Neural cell (in vitro differentiated cells): Measurements from ENCODE around the gene POLR2C. TPM values are rescaled to one million over a fixed set of nuclear protein-coding genes. Genes with fewer than 3 reads are reported as not detected.

Source experiments
- H2AFZ ChIP-seq: fragments of 200-600, 300-800 bp; sonication (generic), shearing (Covaris generic); 2 replicates; pipeline ENCODE4 v1.6.0; 2014; ENCODE audit warnings: low read depth, mild to moderate bottlenecking, antibody characterized with exemption, low read length, moderate library complexity
- H3F3A ChIP-seq: fragments of 200-600 bp; shearing (Covaris generic); 2 replicates; pipeline ENCODE4 v1.6.1; 2016; ENCODE audit warnings: mild to moderate bottlenecking, moderate library complexity, mixed read lengths, antibody characterized with exemption, low read length; ENCODE audit not compliant: insufficient read depth, poor library complexity, severe bottlenecking
- H3K27ac ChIP-seq: fragments of 200-600, 300-800 bp; sonication (generic), shearing (Covaris generic); 2 replicates; pipeline ENCODE4 v1.5.1; 2014; ENCODE audit warnings: mild to moderate bottlenecking, low read length, moderate library complexity
- H3K27me3 ChIP-seq: fragments of 300-800, 200-600 bp; sonication (generic), shearing (Covaris generic); 2 replicates; pipeline ENCODE4 v1.6.0; 2014; ENCODE audit warnings: mild to moderate bottlenecking, low read depth, low read length, moderate library complexity; ENCODE audit not compliant: insufficient read depth
- H3K36me3 ChIP-seq: fragments of 300-800, 200-600 bp; sonication (generic), shearing (Covaris generic); 2 replicates; pipeline ENCODE4 v1.5.1; 2014; ENCODE audit warnings: mild to moderate bottlenecking, antibody characterized with exemption, low read length, moderate library complexity; ENCODE audit not compliant: insufficient read depth
- H3K4me2 ChIP-seq: fragments of 300-800, 200-600 bp; sonication (generic), shearing (Covaris generic); 2 replicates; pipeline ENCODE4 v1.6.0; 2014; ENCODE audit warnings: mild to moderate bottlenecking, low read length
- H3K4me3 ChIP-seq: fragments of 300-800, 200-600 bp; sonication (generic), shearing (Covaris generic); 2 replicates; pipeline ENCODE4 v1.5.1; 2014; ENCODE audit warnings: mild to moderate bottlenecking, low read length, moderate library complexity
- H3K79me2 ChIP-seq: fragments of 200-600 bp; shearing (Covaris generic); replicated peaks from 2 replicates; pipeline ENCODE4 v1.6.0; 2014; ENCODE audit warnings: mild to moderate bottlenecking, low read length, moderate library complexity; ENCODE audit not compliant: insufficient read depth
- H3K9ac ChIP-seq: fragments of 300-800, 200-600 bp; sonication (generic), shearing (Covaris generic); 2 replicates; pipeline ENCODE4 v1.6.1; 2016; ENCODE audit warnings: mild to moderate bottlenecking, low read length, mixed read lengths
- H3K9me2 ChIP-seq: fragments of 200-600 bp; shearing (Covaris generic); 2 replicates; pipeline ENCODE4 v1.6.1; 2016; ENCODE audit warnings: mild to moderate bottlenecking, low read length, mixed read lengths; ENCODE audit not compliant: insufficient read depth
- H3K9me3 ChIP-seq: fragments of 200-600, 300-800 bp; sonication (generic), shearing (Covaris generic); 2 replicates; pipeline ENCODE4 v1.6.1; 2016; ENCODE audit warnings: mild to moderate bottlenecking, mixed run types, low read length, moderate library complexity, mixed read lengths
- H4K20me1 ChIP-seq: fragments of 200-600 bp; shearing (Covaris generic); 2 replicates; pipeline ENCODE4 v1.6.1; 2016; ENCODE audit warnings: mild to moderate bottlenecking, mixed run types; ENCODE audit not compliant: insufficient read depth
- EP300 ChIP-seq: fragments of 450-650 bp; conservative IDR thresholded peaks from 2 replicates; pipeline ENCODE4 v1.6.1; 2014; ENCODE audit warnings: antibody characterized with exemption, mild to moderate bottlenecking, moderate library complexity; ENCODE audit not compliant: poor library complexity, severe bottlenecking
- EZH2 ChIP-seq: fragments of 200-600, 300-800 bp; shearing (Covaris generic), sonication (generic); IDR thresholded peaks from 2 replicates; pipeline ENCODE4 v1.6.1; 2014; ENCODE audit warnings: antibody characterized with exemption, low read length, borderline replicate concordance, mild to moderate bottlenecking; ENCODE audit not compliant: insufficient read depth, poor library complexity, severe bottlenecking
- MXI1 ChIP-seq: fragments of 450-650 bp; conservative IDR thresholded peaks from 2 replicates; pipeline ENCODE4 v1.6.1; 2014; ENCODE audit warnings: antibody characterized with exemption, mild to moderate bottlenecking; ENCODE audit not compliant: poor library complexity, severe bottlenecking
- POLR2AphosphoS5 ChIP-seq: IDR thresholded peaks from 2 replicates; pipeline ENCODE4 v1.6.1; 2012
- RAD21 ChIP-seq: fragments of 450-650 bp; conservative IDR thresholded peaks from 2 replicates; pipeline ENCODE4 v1.6.1; 2014; ENCODE audit warnings: antibody characterized with exemption, mild to moderate bottlenecking, moderate library complexity
- SMC3 ChIP-seq: fragments of 450-650 bp; conservative IDR thresholded peaks from 2 replicates; pipeline ENCODE4 v1.6.1; 2014; ENCODE audit warnings: antibody characterized with exemption, mild to moderate bottlenecking, moderate library complexity; ENCODE audit not compliant: poor library complexity
- TAF1 ChIP-seq: IDR thresholded peaks from 2 replicates; pipeline ENCODE4 v1.6.1; 2012; ENCODE audit warnings: low read depth
- polyA plus RNA-seq: library from polyadenylated mRNA; depleted of rRNA; stranded (reverse); fragments of >200 nt; gene quantifications from 2 replicates; pipeline ENCODE4 v1.2.3, GENCODE V29; 2014
- TF ChIP-seq, protein P1 (sequence below): IDR thresholded peaks from 2 replicates; pipeline ENCODE4 v1.6.1; 2012; ENCODE audit warnings: borderline replicate concordance
- TF ChIP-seq, protein P2 (sequence below): fragments of 450-650 bp; IDR thresholded peaks from 2 replicates; pipeline ENCODE4 v1.5.1; 2014; ENCODE audit warnings: antibody characterized with exemption, mild to moderate bottlenecking, moderate library complexity; ENCODE audit not compliant: poor library complexity, severe bottlenecking

The POLR2C gene
- polyA plus RNA-seq, 1 donor from 2014 or later, result 109 TPM

DNA sequence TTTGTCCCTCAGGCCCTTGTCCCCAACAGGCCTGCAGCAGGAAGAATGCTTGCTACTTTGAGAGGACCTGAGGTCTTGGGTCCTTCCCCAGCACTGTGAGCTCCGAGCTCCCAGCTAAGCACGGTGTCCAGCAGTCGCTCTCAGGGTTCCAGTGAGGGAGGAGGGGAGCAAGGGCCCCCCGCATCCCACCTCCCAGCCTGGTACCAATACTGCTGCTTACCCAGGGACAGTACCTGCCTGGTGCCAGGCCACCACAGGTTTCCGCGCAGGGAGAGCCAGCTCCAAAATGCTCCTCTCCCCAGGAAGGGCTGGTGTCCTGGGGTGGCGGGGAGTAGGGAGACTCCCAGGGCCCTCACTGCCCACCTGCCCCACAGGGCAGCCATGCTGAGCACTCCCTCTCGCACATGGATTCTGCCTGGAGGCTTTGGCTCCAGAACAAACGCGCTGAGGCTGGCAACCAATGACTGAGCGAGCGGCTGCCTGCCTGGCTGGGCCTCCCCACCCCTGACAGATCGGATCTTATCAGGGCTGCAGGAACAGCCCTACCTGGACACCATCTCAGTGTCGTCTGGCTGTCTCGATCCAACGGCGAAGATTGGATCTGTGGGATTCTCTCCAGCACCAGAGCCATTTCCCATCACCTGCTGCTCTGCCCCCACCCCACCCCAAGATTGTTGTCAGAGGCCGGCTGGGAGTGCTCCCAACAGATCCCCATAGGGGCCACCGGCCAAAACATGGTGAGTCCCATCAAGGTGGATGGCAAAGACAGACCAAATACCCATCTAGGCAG lies 21.4 kb downstream of the POLR2C start:
- H3K9me2 ChIP-seq, result no peaks in the 10 kb centered on the region
- no peak for TF ChIP-seq RAD21
- TF ChIP-seq EZH2, result no peak
- TF ChIP-seq, protein P1, sequence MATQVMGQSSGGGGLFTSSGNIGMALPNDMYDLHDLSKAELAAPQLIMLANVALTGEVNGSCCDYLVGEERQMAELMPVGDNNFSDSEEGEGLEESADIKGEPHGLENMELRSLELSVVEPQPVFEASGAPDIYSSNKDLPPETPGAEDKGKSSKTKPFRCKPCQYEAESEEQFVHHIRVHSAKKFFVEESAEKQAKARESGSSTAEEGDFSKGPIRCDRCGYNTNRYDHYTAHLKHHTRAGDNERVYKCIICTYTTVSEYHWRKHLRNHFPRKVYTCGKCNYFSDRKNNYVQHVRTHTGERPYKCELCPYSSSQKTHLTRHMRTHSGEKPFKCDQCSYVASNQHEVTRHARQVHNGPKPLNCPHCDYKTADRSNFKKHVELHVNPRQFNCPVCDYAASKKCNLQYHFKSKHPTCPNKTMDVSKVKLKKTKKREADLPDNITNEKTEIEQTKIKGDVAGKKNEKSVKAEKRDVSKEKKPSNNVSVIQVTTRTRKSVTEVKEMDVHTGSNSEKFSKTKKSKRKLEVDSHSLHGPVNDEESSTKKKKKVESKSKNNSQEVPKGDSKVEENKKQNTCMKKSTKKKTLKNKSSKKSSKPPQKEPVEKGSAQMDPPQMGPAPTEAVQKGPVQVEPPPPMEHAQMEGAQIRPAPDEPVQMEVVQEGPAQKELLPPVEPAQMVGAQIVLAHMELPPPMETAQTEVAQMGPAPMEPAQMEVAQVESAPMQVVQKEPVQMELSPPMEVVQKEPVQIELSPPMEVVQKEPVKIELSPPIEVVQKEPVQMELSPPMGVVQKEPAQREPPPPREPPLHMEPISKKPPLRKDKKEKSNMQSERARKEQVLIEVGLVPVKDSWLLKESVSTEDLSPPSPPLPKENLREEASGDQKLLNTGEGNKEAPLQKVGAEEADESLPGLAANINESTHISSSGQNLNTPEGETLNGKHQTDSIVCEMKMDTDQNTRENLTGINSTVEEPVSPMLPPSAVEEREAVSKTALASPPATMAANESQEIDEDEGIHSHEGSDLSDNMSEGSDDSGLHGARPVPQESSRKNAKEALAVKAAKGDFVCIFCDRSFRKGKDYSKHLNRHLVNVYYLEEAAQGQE, result no peak
- TF ChIP-seq TAF1, result no peak
- TF ChIP-seq, protein P2, sequence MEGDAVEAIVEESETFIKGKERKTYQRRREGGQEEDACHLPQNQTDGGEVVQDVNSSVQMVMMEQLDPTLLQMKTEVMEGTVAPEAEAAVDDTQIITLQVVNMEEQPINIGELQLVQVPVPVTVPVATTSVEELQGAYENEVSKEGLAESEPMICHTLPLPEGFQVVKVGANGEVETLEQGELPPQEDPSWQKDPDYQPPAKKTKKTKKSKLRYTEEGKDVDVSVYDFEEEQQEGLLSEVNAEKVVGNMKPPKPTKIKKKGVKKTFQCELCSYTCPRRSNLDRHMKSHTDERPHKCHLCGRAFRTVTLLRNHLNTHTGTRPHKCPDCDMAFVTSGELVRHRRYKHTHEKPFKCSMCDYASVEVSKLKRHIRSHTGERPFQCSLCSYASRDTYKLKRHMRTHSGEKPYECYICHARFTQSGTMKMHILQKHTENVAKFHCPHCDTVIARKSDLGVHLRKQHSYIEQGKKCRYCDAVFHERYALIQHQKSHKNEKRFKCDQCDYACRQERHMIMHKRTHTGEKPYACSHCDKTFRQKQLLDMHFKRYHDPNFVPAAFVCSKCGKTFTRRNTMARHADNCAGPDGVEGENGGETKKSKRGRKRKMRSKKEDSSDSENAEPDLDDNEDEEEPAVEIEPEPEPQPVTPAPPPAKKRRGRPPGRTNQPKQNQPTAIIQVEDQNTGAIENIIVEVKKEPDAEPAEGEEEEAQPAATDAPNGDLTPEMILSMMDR, result no peak
- TF ChIP-seq POLR2AphosphoS5, result no peak
- TF ChIP-seq EP300, result no peak
- no peak for TF ChIP-seq SMC3
- no peak for TF ChIP-seq MXI1
- H3F3A ChIP-seq, result no peaks in the 10 kb centered on the region
- H3K79me2 ChIP-seq, result peaks cover 16% of the 10 kb centered on the region
- no peak overlapping the region for H3K4me3 ChIP-seq
- H3K27ac ChIP-seq, result no peak overlapping the region
- H3K4me2 ChIP-seq, result no peak overlapping the region
- no peaks in the 10 kb centered on the region for H3K36me3 ChIP-seq
- H3K27me3 ChIP-seq, result no peaks in the 10 kb centered on the region
- no peaks in the 10 kb centered on the region for H3K9me3 ChIP-seq
- H3K9ac ChIP-seq, result no peak overlapping the region
- H4K20me1 ChIP-seq, result no peaks in the 10 kb centered on the region
- no peak overlapping the region for H2AFZ ChIP-seq

DNA sequence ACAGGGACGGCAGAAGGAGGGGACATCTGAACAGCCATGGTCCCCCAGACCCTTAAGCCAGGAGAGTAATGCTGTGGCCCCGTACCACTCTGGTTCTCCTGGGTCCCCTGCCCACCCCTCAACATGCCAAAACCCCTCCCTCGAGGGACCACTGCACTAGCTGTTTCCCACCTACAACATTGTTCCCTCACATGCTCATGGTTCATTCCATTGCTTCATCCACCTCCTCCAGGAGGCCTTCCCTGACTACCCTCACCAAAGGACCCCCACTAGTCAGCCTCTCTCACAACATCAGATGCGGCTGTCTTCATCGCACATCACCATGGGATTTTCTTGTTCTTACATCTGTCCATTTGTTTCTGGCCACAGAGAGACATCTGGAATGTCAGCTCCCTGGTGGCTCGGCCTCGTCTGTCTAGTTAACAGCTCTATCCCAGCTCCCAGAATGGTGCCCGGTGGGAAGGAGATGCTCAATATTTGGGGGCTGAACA lies 22.1 kb downstream of the POLR2C start:
- H3K9me3 ChIP-seq, result no peaks in the 10 kb centered on the region
- no peak overlapping the region for H3K9ac ChIP-seq
- H3K4me3 ChIP-seq, result no peak overlapping the region
- no peaks in the 10 kb centered on the region for H3K36me3 ChIP-seq
- TF ChIP-seq EZH2 (no peak), EP300 (no peak), RAD21 (no peak), POLR2AphosphoS5 (no peak), SMC3 (no peak), TAF1 (no peak), MXI1 (no peak)
- TF ChIP-seq, protein P2, result no peak
- TF ChIP-seq, protein P1, result no peak
- no peak overlapping the region for H2AFZ ChIP-seq
- H3F3A ChIP-seq, result no peaks in the 10 kb centered on the region
- no peak overlapping the region for H3K27ac ChIP-seq
- no peaks in the 10 kb centered on the region for H4K20me1 ChIP-seq
- H3K9me2 ChIP-seq, result no peaks in the 10 kb centered on the region
- H3K27me3 ChIP-seq, result no peaks in the 10 kb centered on the region
- H3K4me2 ChIP-seq, result no peak overlapping the region
- H3K79me2 ChIP-seq, result peaks cover 10% of the 10 kb centered on the region
